HL-60/S4 treated with retinoic acid at 250 ng/mL for 4 days and 3 days (cell line): Measurements from ENCODE around the gene BRD9.

ENCODE experiments used
- in situ Hi-C: fragments of 300-500 bp; cut with MboI; formaldehyde crosslinking; loops from 2 replicates; pipeline ENCODE4 v1.7.0; 2022; ENCODE audit warnings: low sequenced_read_pairs

Gene BRD9

GRCh38 chr5:819078-819477, 73.5 kb downstream of the BRD9 start:
- in situ Hi-C loops = no loop called here

GRCh38 chr5:816176-816575, 76.4 kb downstream of the BRD9 start:
- in situ Hi-C loops = no loop called here

- in situ Hi-C loops = no loop called here
Measured at GRCh38 chr5:815449-815848, 77.2 kb downstream of the BRD9 start.
